GM11168 (cell line): Measurements from ENCODE around the gene FUT2.
"Not testable (repeated sequence)": the region's sequence is repeated elsewhere in the genome, so short reads cannot be mapped to it uniquely, and the experiment has no call there.

Source experiments
- in situ Hi-C: fragments of 300-500 bp; cut with MboI; formaldehyde crosslinking; loops from one replicate; pipeline ENCODE4 v1.12.0; 2022; ENCODE audit warnings: low sequenced_read_pairs; ENCODE audit not compliant: unreplicated experiment

Gene FUT2

GRCh38 chr19:48695743-48696352, at the start of gene FUT2:
Gene FUT2, plus strand, starts transcription at chr19:48695971. Its CDS starts 6,986 bp downstream, at chr19:48702957.
- in situ Hi-C loops = no loop called here

- in situ Hi-C loops = no loop called here
Measured at GRCh38 chr19:48646001-48646721, 49.6 kb upstream of the FUT2 start, which contains the start of gene CA11. Gene CA11, minus strand, starts transcription at chr19:48646187. Its CDS starts 555 bp downstream, at chr19:48645632.

- in situ Hi-C loops = no loop called here
Measured at GRCh38 chr19:48646722-48647216, 49.0 kb upstream of the FUT2 start.

DNA sequence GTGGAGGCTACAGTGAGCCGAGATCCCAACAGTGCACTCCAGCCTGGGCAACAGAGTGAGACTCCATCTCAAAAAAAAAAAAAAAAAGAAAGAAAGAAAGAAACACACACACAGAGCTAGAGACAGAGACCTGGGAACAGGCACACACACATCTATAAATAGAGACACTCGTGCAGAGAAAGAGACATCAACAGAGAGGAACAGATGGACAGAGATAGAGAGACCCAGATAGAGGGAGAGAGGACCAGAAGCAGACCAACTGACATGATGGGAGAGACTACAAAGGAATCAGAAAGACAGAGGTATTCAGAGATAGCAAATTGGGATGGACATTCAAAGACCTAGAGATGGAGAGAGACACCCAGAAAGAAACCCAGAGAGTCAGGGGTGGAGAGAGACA, 47.6 kb upstream of the FUT2 start:
- in situ Hi-C loops = no loop called here

GRCh38 chr19:48650974-48651682, 44.6 kb upstream of the FUT2 start:
- in situ Hi-C loops = no loop called here

DNA sequence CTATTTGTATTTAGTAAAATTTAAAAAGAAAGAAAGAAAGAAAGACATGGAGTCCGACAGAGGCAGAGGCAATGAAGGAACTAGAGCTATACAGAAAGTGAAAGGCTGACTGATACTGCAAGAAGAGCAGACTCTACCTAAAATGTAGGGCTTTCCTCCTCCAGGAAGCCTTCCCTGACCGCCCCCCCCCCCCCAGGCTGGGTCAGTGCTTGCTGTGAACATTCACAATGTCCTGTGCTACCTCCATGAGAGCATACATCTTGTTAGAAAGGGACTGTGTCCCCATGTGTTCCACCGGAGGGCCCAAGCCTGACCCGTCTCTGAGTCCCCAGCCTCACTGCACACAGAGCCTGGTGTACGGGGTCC, 44.1 kb upstream of the FUT2 start:
- in situ Hi-C loops = no loop called here

GRCh38 chr19:48654299-48655059, 41.3 kb upstream of the FUT2 start:
- in situ Hi-C loops = no loop called here

DNA sequence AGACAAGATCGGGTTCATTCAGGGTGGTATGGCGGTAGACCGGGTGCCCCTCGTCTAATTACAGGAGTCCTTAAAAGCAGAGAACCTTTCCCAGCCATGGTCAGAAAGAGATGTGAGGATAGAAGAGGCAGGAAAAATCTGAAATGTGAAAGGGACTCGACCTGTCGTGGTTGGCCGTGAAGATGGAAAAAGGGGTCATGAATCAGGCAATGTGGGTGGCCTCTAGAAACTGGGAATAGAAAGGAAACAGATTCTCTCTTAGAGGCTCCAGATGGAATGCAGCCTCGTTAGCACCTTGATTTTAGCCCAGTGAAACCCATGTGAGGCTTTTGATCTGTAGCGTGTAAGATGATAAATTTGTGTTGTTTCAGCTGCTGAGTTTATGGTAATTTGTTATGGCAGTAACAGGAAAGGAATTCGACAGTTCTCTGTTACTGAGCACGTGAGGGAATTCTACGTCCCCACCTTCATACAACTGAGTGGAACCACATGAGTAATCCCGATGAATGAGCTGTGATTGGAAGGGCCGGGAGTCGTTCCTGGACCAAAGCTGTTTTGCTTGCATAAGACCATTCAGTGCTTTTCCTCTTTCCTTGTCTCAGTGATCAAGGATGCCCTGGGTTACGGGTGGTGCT, 38.8 kb upstream of the FUT2 start:
- in situ Hi-C loops = no loop called here

DNA sequence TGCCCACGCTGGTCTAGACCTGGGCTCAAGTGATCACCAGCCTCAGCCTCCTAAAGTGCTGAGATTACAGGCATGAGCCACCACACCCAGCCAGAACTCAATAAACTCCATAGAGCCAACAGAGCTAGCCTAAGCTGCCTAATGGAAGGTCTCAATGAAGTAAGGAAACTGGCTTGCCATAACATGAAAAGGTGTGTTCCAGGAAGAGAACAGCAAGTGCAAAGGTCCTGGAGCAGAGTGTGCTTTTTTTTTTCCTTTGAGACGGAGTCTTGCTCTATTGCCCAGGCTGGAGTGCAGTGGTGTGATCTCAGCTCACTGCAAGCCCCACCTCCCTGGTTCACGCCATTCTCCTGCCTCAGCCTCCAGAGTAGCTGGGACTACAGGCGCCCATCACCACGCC, 37.9 kb upstream of the FUT2 start:
- in situ Hi-C loops = not testable (repeated sequence)

DNA sequence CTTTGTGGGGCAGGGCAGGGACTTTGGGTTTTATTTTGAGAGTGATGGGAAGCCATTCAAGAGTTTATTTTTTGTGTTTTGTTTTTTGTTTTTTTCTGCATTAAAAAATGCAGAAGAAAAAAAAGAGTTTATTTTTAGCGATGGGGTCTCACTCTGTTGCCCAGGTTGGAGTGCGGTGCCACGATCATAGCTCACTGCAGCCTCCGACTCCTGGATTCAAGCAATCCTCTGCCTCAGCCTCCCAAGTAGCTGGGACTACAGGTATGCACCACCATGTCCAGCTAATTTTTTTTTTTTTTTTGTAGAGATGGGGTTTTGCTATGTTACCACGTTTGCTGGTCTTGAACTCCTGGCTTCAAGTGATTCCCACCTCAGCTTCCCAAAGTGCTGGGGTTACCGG, 37.3 kb upstream of the FUT2 start:
- in situ Hi-C loops = no loop called here

- in situ Hi-C loops = no loop called here
Measured at GRCh38 chr19:48659768-48660167, 36.0 kb upstream of the FUT2 start.

- in situ Hi-C loops = no loop called here
Measured at GRCh38 chr19:48660852-48661710, 34.7 kb upstream of the FUT2 start.

DNA sequence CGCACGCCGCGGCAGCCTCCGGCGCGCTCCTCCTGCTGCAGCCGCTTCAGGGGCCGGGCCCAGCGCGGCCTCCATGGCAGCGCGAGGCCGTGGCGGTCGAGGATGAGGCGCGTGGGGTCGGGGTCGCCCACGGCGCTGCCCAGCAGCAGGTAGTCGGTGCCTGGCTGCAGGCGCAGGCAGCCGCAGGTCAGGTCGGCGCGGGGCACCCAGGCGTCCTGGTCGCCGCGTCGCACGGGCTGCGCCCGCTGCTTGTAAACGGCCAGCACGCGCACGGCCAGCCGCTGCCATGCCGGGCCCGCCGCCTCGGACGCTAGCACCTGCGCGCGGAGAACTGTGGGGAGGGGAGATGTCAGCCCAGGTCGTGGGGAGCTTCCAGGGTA, 34.1 kb upstream of the FUT2 start:
- in situ Hi-C loops = no loop called here

DNA sequence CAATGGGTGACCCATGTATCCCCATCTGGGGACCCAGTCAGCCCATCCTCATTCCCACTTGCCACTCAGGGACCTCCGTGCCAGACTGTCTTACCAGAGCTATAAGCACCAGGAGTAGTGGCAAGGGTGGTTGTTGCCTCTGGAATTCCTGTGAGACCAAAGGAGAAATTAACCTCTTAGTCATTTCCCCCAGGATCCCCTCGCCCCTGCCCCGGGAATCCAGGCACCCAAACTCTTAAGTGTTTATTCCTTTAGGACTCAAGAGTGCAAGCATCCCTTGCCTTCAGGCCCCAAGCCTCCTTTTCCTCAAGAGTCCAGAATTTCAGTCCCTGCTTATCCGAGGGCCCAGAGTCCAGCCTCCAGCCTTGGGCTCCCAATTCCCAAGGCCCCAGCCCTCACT, 32.1 kb upstream of the FUT2 start:
- in situ Hi-C loops = no loop called here

GRCh38 chr19:48664476-48664875, 31.3 kb upstream of the FUT2 start:
- in situ Hi-C loops = no loop called here

- in situ Hi-C loops = no loop called here
Measured at GRCh38 chr19:48665786-48666185, 30.0 kb upstream of the FUT2 start.

- in situ Hi-C loops = no loop called here
Measured at GRCh38 chr19:48668332-48668731, 27.4 kb upstream of the FUT2 start.

DNA sequence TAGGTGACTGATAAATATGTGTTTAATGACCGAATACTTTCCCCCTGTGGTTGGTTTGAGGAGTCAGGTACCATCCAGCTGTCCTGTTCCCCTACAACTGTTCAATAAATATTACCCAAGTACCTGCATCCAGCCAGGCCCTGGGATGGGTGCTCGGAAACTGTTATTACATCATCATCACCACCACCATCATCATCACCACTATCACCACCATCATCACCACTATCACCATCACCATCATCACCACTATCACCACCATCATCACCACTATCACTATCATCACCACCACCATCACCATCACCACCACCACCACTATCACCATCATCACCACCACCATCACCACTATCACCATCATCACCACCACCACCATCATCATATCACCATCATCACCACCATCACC, 27.0 kb upstream of the FUT2 start:
- in situ Hi-C loops = no loop called here
